Stimulated activated CD4-positive, alpha-beta T cell treated with anti-CD3 and anti-CD28 coated beads, Interleukin-2, amount 100 ng/mL, for 48 hours (primary cell): ENCODE data around the gene BSG.
"Not testable (repeated sequence)": the region's sequence is repeated elsewhere in the genome, so short reads cannot be mapped to it uniquely, and the experiment has no call there.

ENCODE experiments used
- DNase-seq, 2 donors: peaks; one replicate each; pipeline ENCODE4 v3.0.0-alpha.2; 2020

BSG gene

GRCh38 chr19:623175-623916 is 51.0 kb downstream of the BSG start:
- DNase-seq, result no peak

GRCh38 chr19:623974-624373 is 51.6 kb downstream of the BSG start:
- DNase-seq, result no peak

- no peak for DNase-seq
Observed at GRCh38 chr19:624433-625109, 52.2 kb downstream of the BSG start.

GRCh38 chr19:625257-625656 is 52.9 kb downstream of the BSG start:
- no peak for DNase-seq

GRCh38 chr19:626566-626965 is 54.2 kb downstream of the BSG start:
- not testable (repeated sequence) for DNase-seq

GRCh38 chr19:628168-628567 is 55.8 kb downstream of the BSG start:
- DNase-seq, result no peak

GRCh38 chr19:629515-629914 is 57.1 kb downstream of the BSG start:
- DNase-seq, result not testable (repeated sequence)

- no peak for DNase-seq
Observed at GRCh38 chr19:629961-630714, 57.7 kb downstream of the BSG start.

GRCh38 chr19:632579-633067 is 60.2 kb downstream of the BSG start:
- DNase-seq, result peak; percentile 42 to 54
